Frontal cortex (tissue), 4 donors: ENCODE data around the gene METTL25. TPM values are rescaled to one million over a fixed set of nuclear protein-coding genes. Genes with fewer than 3 reads are reported as not detected.

ENCODE experiments used
- DNase-seq, 2 donors: peaks; one replicate each; pipeline ENCODE4 v3.0.0; 2012; ENCODE audit warnings: low spot score in 2 of 2
- FAIRE-seq: peaks from 2 replicates; lab custom pipeline; 2012; peaks lifted over from hg19 to GRCh38; lab: Jason Lieb, UNC
- total RNA-seq: library from RNA; depleted of rRNA; stranded (reverse); fragments of >200 nt; gene quantifications from one replicate; pipeline ENCODE4 v1.2.3, GENCODE V29; 2014
- donor health status: control.
- donor health status: control.
- donor health status: control.

Gene METTL25
- total RNA-seq, 1 donor from 2014 or later = 28.1 TPM

- FAIRE-seq (no peak), DNase-seq (no peak)
Measured at GRCh38 chr12:82517808-82518207, 159.5 kb downstream of the METTL25 start.

GRCh38 chr12:82519510-82519909, 161.2 kb downstream of the METTL25 start:
- no peak for FAIRE-seq
- DNase-seq = no peak

- DNase-seq (no peak), FAIRE-seq (no peak)
Measured at GRCh38 chr12:82522285-82522684, 164.0 kb downstream of the METTL25 start.

- DNase-seq = no peak
- no peak for FAIRE-seq
Measured at GRCh38 chr12:82522762-82523161, 164.4 kb downstream of the METTL25 start.

- DNase-seq (no peak), FAIRE-seq (no peak)
Measured at GRCh38 chr12:82523996-82524395, 165.7 kb downstream of the METTL25 start.

- no peak for DNase-seq
- FAIRE-seq = no peak
Measured at GRCh38 chr12:82524641-82525040, 166.3 kb downstream of the METTL25 start.

- no peak for DNase-seq
- FAIRE-seq = no peak
Measured at GRCh38 chr12:82525616-82526015, 167.3 kb downstream of the METTL25 start.

- DNase-seq = peak; percentile 6 to 14
Measured at GRCh38 chr12:82527165-82527780, 168.9 kb downstream of the METTL25 start.

More at GRCh38 chr12:82527165-82527780, 168.9 kb downstream of the METTL25 start:
- FAIRE-seq = peak; percentile 98

Other genes with a start within 250 kb of the METTL25 start
- 31.8 TPM for gene CCDC59, start 142 bp upstream of the METTL25 start, total RNA-seq